ENCODE results near the gene NFE2L3. TPM values are rescaled to one million over a fixed set of nuclear protein-coding genes. Genes with fewer than 3 reads are reported as not detected.
"Not testable (repeated sequence)": the region's sequence is repeated elsewhere in the genome, so short reads cannot be mapped to it uniquely, and the experiment has no call there.

NFE2L3 gene
- total and polyA plus RNA-seq, 2 of the 4 experiments (the other 2 are of a cell fraction), result 28.0 to 43.2 TPM

- H3K18ac ChIP-seq (ENCODE audit: low read depth, low read length), result no peak overlapping the region
- in situ Hi-C loops (cut with MboI; ENCODE audit: low sequenced_read_pairs), result no loop called here
Measured at GRCh38 chr7:26122745-26123144, 29.3 kb upstream of the NFE2L3 start.

DNA sequence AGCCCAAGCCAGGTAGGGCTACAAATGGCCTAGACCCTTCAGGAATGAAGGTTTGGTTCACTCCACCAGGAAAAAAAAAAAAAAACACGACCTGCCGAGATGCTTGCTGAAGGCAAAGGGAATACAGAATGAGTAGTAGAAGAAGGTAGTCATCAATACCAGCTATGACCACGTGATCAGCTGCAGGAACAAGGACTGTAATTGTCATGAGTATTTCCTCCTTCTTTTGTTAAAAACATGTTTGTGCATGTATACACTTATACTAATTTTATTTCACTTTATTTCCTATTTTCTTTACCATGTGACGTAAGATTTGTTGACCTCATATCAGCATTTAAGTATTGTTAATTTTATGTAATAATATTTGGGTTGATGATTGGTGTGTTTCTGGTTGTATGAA is 27.2 kb upstream of the NFE2L3 start:
- H2AFZ ChIP-seq (replicated peaks; ENCODE audit: low read length, poor library complexity); H4K20me1 ChIP-seq (ENCODE audit: insufficient read depth, low read length); H3K18ac ChIP-seq (ENCODE audit: low read depth, low read length); H2AK9ac ChIP-seq (replicated peaks; ENCODE audit: low read depth, low read length, poor library complexity); H2AK5ac ChIP-seq (ENCODE audit: low read depth, low read length); H4K5ac ChIP-seq (ENCODE audit: low read depth, low read length); H3K4me3 ChIP-seq (ENCODE audit: insufficient read depth, low read depth, low read length); dilution Hi-C loops (cut with HindIII; ENCODE audit: low sequenced_read_pairs, unreplicated experiment); H2BK120ac ChIP-seq (ENCODE audit: low read depth, low read length); H3K4me2 ChIP-seq (ENCODE audit: low read depth, low read length); intact Hi-C loops (cut with micrococcal nuclease); H2BK20ac ChIP-seq (ENCODE audit: low read depth, low read length); H3K27ac ChIP-seq (ENCODE audit: insufficient read depth, low read length); BruUV-seq (replicated peaks); H3K56ac ChIP-seq (ENCODE audit: extremely low read depth, insufficient read depth, low read length); H2BK15ac ChIP-seq (ENCODE audit: low read depth, low read length); H3K4me1 ChIP-seq (ENCODE audit: control insufficient read depth, insufficient read depth, low read length); H3K23ac ChIP-seq (ENCODE audit: low read depth, low read length); H2BK5ac ChIP-seq (ENCODE audit: low read depth, low read length, poor library complexity, severe bottlenecking); ATAC-seq (ENCODE audit: low read depth); H3K9ac ChIP-seq (ENCODE audit: low read depth, low read length); H3K4ac ChIP-seq (ENCODE audit: low read depth, low read length); H3K14ac ChIP-seq (replicated peaks; ENCODE audit: low read depth, low read length); H3K9me1 ChIP-seq (ENCODE audit: insufficient read depth, low read length); H4K91ac ChIP-seq (ENCODE audit: insufficient read depth, low read depth, low read length); in situ Hi-C loops (cut with MboI; ENCODE audit: low sequenced_read_pairs); H3K9me3 ChIP-seq (ENCODE audit: control insufficient read depth, insufficient read depth, low read length); H3K36me3 ChIP-seq (ENCODE audit: control insufficient read depth, insufficient read depth, low read length); POLR2A ChIA-PET (ENCODE audit: unreplicated experiment); H3K79me1 ChIP-seq (ENCODE audit: low read depth in 1 of 2, low read length in 2 of 2); DNase-seq; H4K8ac ChIP-seq (ENCODE audit: low read depth in 2 of 2, low read length in 2 of 2): not testable (repeated sequence)
- CTCF ChIA-PET, result interaction anchor here (0.6 kb wide), 1 partner anchor 73 kb away, joined by 7 read pairs; no protein-coding TSS in a partner anchor
- WGBS, 2 experiments (ENCODE audit: extremely low coverage in 2 of 2, insufficient read length in 1 of 2), result no CpG with 5 or more reads among the region's 4 CpGs
- H3K27me3 ChIP-seq (ENCODE audit: control insufficient read depth, insufficient read depth, low read length), result peaks cover 19% of the 10 kb centered on the region

More at GRCh38 chr7:26122745-26123144, 29.3 kb upstream of the NFE2L3 start:
- H2AK9ac ChIP-seq (replicated peaks; ENCODE audit: low read depth, low read length, poor library complexity), result no peak overlapping the region
- peaks cover 18% of the 10 kb centered on the region for H3K27me3 ChIP-seq (ENCODE audit: control insufficient read depth, insufficient read depth, low read length)
- H4K91ac ChIP-seq (ENCODE audit: insufficient read depth, low read depth, low read length), result no peak overlapping the region
- H2BK20ac ChIP-seq (ENCODE audit: low read depth, low read length), result no peak overlapping the region
- BruUV-seq (replicated peaks), result no TSS peak
- no peak overlapping the region for H2BK120ac ChIP-seq (ENCODE audit: low read depth, low read length)
- 0 out of 2 replicates have a peak, but pooled peaks cover 3% of the 10 kb centered on the region for H3K9me1 ChIP-seq (ENCODE audit: insufficient read depth, low read length)
- H3K79me1 ChIP-seq (ENCODE audit: low read depth in 1 of 2, low read length in 2 of 2), result no peaks in the 10 kb centered on the region
- H3K9me3 ChIP-seq (ENCODE audit: control insufficient read depth, insufficient read depth, low read length), result no peaks in the 10 kb centered on the region
- no peak overlapping the region for H2AFZ ChIP-seq (replicated peaks; ENCODE audit: low read length, poor library complexity)
- no peak for TF ChIP-seq NFE2L2 (IDR thresholded peaks at IDR 0.05; ENCODE audit: low read depth, low read length)
- TF ChIP-seq MXI1 (IDR thresholded peaks at IDR 0.05; ENCODE audit: borderline replicate concordance, low read depth, low read length), result no peak
- no peak for TF ChIP-seq SMC3 (IDR thresholded peaks at IDR 0.05; ENCODE audit: low read depth, low read length)
- H2BK15ac ChIP-seq (ENCODE audit: low read depth, low read length), result no peak overlapping the region
- H3K23ac ChIP-seq (ENCODE audit: low read depth, low read length), result no peak overlapping the region
- no peak overlapping the region for H3K56ac ChIP-seq (ENCODE audit: extremely low read depth, insufficient read depth, low read length)
- intact Hi-C loops (cut with micrococcal nuclease) (no loop called here), dilution Hi-C loops (cut with HindIII; ENCODE audit: low sequenced_read_pairs, unreplicated experiment) (no loop called here)
- ATAC-seq (ENCODE audit: low read depth), result no peak
- no peak overlapping the region for H3K4me2 ChIP-seq (ENCODE audit: low read depth, low read length)
- no peak overlapping the region for H3K27ac ChIP-seq (ENCODE audit: insufficient read depth, low read length)
- no peaks in the 10 kb centered on the region for H3K4me1 ChIP-seq (ENCODE audit: control insufficient read depth, insufficient read depth, low read length)
- no peak overlapping the region for H4K8ac ChIP-seq (ENCODE audit: low read depth in 2 of 2, low read length in 2 of 2)
- H3K4ac ChIP-seq (ENCODE audit: low read depth, low read length), result no peak overlapping the region
- H3K9ac ChIP-seq (ENCODE audit: low read depth, low read length), result no peak overlapping the region
- H3K14ac ChIP-seq (replicated peaks; ENCODE audit: low read depth, low read length), result no peak overlapping the region
- no peak overlapping the region for H2BK5ac ChIP-seq (ENCODE audit: low read depth, low read length, poor library complexity, severe bottlenecking)
- WGBS, 2 experiments (ENCODE audit: extremely low coverage in 2 of 2, insufficient read length in 1 of 2), result no CpG with 5 or more reads among the region's 4 CpGs
- no peak overlapping the region for H3K4me3 ChIP-seq (ENCODE audit: insufficient read depth, low read depth, low read length)
- DNase-seq, result no peak
- H3K36me3 ChIP-seq (ENCODE audit: control insufficient read depth, insufficient read depth, low read length), result no peaks in the 10 kb centered on the region
- H2AK5ac ChIP-seq (ENCODE audit: low read depth, low read length), result no peak overlapping the region
- ChIA-PET CTCF (no interaction called here), POLR2A (ENCODE audit: unreplicated experiment) (no interaction called here)
- no peaks in the 10 kb centered on the region for H4K20me1 ChIP-seq (ENCODE audit: insufficient read depth, low read length)
- no peak overlapping the region for H4K5ac ChIP-seq (ENCODE audit: low read depth, low read length)
